Adrenal gland (tissue), 12 donors: ENCODE results near the gene TMEM150C. TPM values are rescaled to one million over a fixed set of nuclear protein-coding genes. Genes with fewer than 3 reads are reported as not detected.

Experiments
- DNase-seq, 7 donors: peaks; one replicate each; pipeline ENCODE4 v3.0.0-alpha.2; 2019 to 2020
- H3K27ac ChIP-seq, 5 donors: fragments of 200-600 bp; sonication (generic) in 4 of 5; 1 replicate in 3 of 5; 2 replicates in 2 of 5; pipeline versions ENCODE4 v1.5.1 to v1.8.0; 2016 to 2020; ENCODE audit warnings: mild to moderate bottlenecking in 1 of 5
- H3K27me3 ChIP-seq: fragments of 200-600 bp; 2 replicates; pipeline ENCODE4 v1.8.0; 2021
- H3K36me3 ChIP-seq, 2 donors: fragments of 200-600 bp; replicated peaks in 1 of 2; 1 replicate in 1 of 2; 2 replicates in 1 of 2; pipeline versions ENCODE4 v1.5.1 to v1.8.0; 2018 to 2022
- H3K4me1 ChIP-seq, 2 donors: fragments of 200-600 bp; replicated peaks in 1 of 2; 1 replicate in 1 of 2; 2 replicates in 1 of 2; pipeline versions ENCODE4 v1.5.1 to v1.8.0; 2018 to 2021
- H3K4me3 ChIP-seq, 4 donors: fragments of 200-600 bp; sonication (generic) in 3 of 4; one replicate each; pipeline ENCODE4 v1.5.1; 2016 to 2018
- H3K9me3 ChIP-seq, 3 donors: fragments of 200-600 bp; sonication (generic) in 1 of 3; replicated peaks in 1 of 3; 1 replicate in 2 of 3; 2 replicates in 1 of 3; pipeline versions ENCODE4 v1.5.1 to v1.8.0; 2016 to 2021
- POLR2A ChIP-seq, 2 donors: fragments of 450-650 bp; IDR thresholded peaks; one replicate each; pipeline ENCODE4 v1.6.1; 2017; ENCODE audit warnings: antibody characterized with exemption in 2 of 2, mild to moderate bottlenecking in 2 of 2, moderate library complexity in 1 of 2
- WGBS, 4 donors: extraction: QIAGEN DNeasy Blood & Tissue Kit in 2 of 4; methylation state at CpG; one replicate each; pipeline versions ENCODE4 v1.1.5 to v1.1.7; 2013 to 2017; 5-methylcytosine and 5-hydroxymethylcytosine counted together
- intact Hi-C, 2 donors: fragments of 100-400 bp; cut with DNase I; formaldehyde crosslinking; loops; one replicate each; pipeline versions ENCODE4 v1.14.1 to v1.15.0; 2022 to 2023
- polyA plus RNA-seq, 3 donors: library from polyadenylated mRNA; stranded (reverse); fragments of 200-250 nt in 2 of 3; fragments of 350-450 nt in 1 of 3; fragmentation: Illumina TruSeq in 1 of 3; extraction: RNeasy Lipid Tissue Mini Kit (QIAGEN cat#74804) in 1 of 3; gene quantifications; one replicate each; pipeline ENCODE4 v1.2.3, GENCODE V29; 2013 to 2014
- total RNA-seq, 9 donors: library from RNA; depleted of rRNA in 4 of 9; stranded (reverse); fragments of >200 nt in 4 of 9; fragments of 120-200 nt in 1 of 9; fragmentation: NEBNext Ultra II Directional in 1 of 9; extraction: Animal tissue kit (Norgen Biotek cat#: 25700) in 1 of 9; gene quantifications; one replicate each; pipeline versions ENCODE4 v1.1.0 to v1.2.4, GENCODE V29; 2013 to 2023
- TF ChIP-seq, protein P1 (sequence below), 6 experiments: fragments of 450-650 bp in 4 of 6; fragments of 200-600 bp in 2 of 6; sonication (generic) in 1 of 6; IDR thresholded peaks; 1 replicate in 5 of 6; 2 replicates in 1 of 6; pipeline versions ENCODE4 v1.5.1 to v1.8.0; 2016 to 2021; ENCODE audit warnings: antibody characterized with exemption in 6 of 6, mild to moderate bottlenecking in 2 of 6, moderate library complexity in 1 of 6
- donor health status: healthy with polysubstance abuse.
- donor health status: Bipolar disorder and iron deficiency.
- donor health status: DM: yes; HTN: yes; CAD: no.
- donor health status: DM: no; HTN: no; CAD: no.
- donor health status: DM: no; HTN: no; CAD: no.
- donor health status: DM: yes; HTN: yes; CAD: no.

TMEM150C gene
- total and polyA plus RNA-seq, 12 donors: 8.0 to 254 (median 76.0) TPM

DNA sequence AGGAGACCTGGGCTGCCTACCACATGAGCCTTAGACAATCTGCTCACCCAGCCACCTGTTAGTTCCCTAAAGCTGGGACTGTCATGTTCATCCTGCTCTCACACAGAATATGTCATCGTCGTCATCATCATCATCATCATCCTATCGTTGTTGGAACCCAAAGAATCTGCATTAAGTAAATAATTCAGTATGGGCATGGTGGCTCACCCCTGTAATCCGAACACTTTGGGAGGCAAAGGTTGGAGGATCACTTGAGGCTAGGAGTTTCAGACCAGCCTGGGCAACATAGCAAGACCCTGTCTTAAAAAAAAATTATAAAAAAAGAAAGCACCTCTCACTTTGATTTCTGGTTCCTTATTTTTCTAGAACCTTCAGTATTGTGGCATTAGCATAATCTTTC is 125.0 kb downstream of the TMEM150C start:
- no peak overlapping the region for H3K27ac ChIP-seq
- TF ChIP-seq POLR2A (IDR thresholded peaks at IDR 0.05): no peak
- TF ChIP-seq, protein P1, sequence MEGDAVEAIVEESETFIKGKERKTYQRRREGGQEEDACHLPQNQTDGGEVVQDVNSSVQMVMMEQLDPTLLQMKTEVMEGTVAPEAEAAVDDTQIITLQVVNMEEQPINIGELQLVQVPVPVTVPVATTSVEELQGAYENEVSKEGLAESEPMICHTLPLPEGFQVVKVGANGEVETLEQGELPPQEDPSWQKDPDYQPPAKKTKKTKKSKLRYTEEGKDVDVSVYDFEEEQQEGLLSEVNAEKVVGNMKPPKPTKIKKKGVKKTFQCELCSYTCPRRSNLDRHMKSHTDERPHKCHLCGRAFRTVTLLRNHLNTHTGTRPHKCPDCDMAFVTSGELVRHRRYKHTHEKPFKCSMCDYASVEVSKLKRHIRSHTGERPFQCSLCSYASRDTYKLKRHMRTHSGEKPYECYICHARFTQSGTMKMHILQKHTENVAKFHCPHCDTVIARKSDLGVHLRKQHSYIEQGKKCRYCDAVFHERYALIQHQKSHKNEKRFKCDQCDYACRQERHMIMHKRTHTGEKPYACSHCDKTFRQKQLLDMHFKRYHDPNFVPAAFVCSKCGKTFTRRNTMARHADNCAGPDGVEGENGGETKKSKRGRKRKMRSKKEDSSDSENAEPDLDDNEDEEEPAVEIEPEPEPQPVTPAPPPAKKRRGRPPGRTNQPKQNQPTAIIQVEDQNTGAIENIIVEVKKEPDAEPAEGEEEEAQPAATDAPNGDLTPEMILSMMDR (IDR thresholded peaks at IDR 0.05): no peak
- H3K9me3 ChIP-seq: no peaks in the 10 kb centered on the region
- no peaks in the 10 kb centered on the region for H3K36me3 ChIP-seq
- no peak for DNase-seq
- intact Hi-C loops: no loop called here
- no peaks in the 10 kb centered on the region for H3K4me1 ChIP-seq
- WGBS, 4 donors: 95 to 97% (median 97%) methylated on average over 4 of the region's 4 CpGs
- no peaks in the 10 kb centered on the region for H3K27me3 ChIP-seq
- H3K4me3 ChIP-seq: no peak overlapping the region

DNA sequence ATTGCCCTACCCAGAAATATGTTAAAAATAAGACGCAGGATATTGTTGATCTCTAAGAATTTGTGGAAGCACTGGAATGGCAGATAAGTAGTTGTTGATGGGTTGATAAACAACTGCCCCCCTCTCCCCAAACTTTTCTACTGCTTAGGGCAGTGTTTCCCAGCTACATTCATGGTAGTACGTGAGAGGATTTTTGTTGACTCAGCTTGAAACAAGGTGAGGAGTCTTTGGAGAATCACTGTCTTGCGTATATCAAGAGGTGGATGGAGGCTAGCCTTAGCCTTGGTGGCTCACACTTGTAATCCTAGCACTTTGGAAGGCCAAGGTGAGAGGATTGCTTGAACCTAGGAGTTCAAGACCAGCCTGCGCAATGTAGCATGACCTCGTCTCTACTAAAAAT is 125.7 kb downstream of the TMEM150C start:
- H3K4me3 ChIP-seq: no peak overlapping the region
- no peak for DNase-seq
- WGBS, 4 donors: 87 to 96% (median 94%) methylated on average over 5 of the region's 5 CpGs
- no peaks in the 10 kb centered on the region for H3K36me3 ChIP-seq
- no peaks in the 10 kb centered on the region for H3K9me3 ChIP-seq
- peaks cover 0 to 5% of the 10 kb centered on the region in 2 donors for H3K4me1 ChIP-seq
- TF ChIP-seq POLR2A (IDR thresholded peaks at IDR 0.05): no peak
- TF ChIP-seq, protein P1 (IDR thresholded peaks at IDR 0.05): no peak
- intact Hi-C loops: no loop called here
- no peaks in the 10 kb centered on the region for H3K27me3 ChIP-seq
- H3K27ac ChIP-seq: no peak overlapping the region

DNA sequence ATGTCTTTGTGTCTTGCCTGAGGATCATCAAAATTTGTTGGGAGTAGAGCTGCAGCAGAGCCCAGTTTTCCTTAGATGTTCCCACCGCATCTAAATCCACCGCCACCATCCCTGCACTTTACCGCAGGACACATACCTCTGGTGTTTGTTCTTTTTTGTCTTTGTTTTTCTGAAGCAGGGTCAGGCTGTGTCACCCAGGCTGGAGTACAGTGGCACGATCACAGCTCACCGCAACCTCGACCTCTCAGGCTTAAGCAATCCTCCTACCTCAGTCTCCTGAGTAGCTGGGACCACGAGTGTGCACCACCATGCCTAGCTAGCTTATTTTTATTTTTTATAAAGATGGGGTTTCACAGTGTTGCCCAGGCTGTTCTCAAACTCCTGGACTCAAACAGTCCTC is 126.8 kb downstream of the TMEM150C start:
- Histone ChIP-seq H3K36me3 (no peaks in the 10 kb centered on the region), H3K27me3 (no peaks in the 10 kb centered on the region), H3K9me3 (no peaks in the 10 kb centered on the region), H3K4me3 (no peak overlapping the region), H3K27ac (no peak overlapping the region), H3K4me1 (peaks cover 0 to 7% of the 10 kb centered on the region in 2 donors)
- 93 to 96% (median 93%) methylated on average over 7 of the region's 7 CpGs for WGBS, 4 donors
- no peak for DNase-seq
- intact Hi-C loops: no loop called here
- TF ChIP-seq, protein P1 (IDR thresholded peaks at IDR 0.05): no peak
- TF ChIP-seq POLR2A (IDR thresholded peaks at IDR 0.05): no peak

DNA sequence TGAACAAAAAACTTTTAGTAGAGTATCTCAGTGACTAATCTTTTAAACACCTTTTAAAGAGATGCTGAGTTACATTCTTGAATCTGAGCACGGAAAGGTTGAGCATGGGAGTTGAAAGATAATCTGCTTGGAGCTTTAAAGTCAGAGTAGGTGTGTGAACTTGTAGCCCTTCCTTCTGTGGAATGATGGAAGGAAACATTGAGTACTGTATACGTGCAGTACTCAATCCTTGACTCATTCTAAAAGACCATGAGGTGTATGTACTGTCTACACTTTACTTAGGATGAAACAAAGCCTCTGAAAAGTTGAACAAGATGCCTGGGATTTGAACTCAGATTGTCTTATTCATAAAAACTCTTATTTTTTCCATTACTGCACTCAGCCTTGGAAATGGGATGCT is 128.0 kb downstream of the TMEM150C start:
- no peak for DNase-seq
- H3K4me1 ChIP-seq: peaks cover 0 to 7% of the 10 kb centered on the region in 2 donors
- H3K27ac ChIP-seq: no peak overlapping the region
- no peak overlapping the region for H3K4me3 ChIP-seq
- no peaks in the 10 kb centered on the region for H3K9me3 ChIP-seq
- H3K36me3 ChIP-seq: no peaks in the 10 kb centered on the region
- 83 to 91% (median 90%) methylated on average over 2 of the region's 2 CpGs for WGBS, 4 donors
- no peak for TF ChIP-seq POLR2A (IDR thresholded peaks at IDR 0.05)
- TF ChIP-seq, protein P1 (IDR thresholded peaks at IDR 0.05): no peak
- H3K27me3 ChIP-seq: no peaks in the 10 kb centered on the region
- intact Hi-C loops: no loop called here

Other genes with a start within 250 kb of the TMEM150C start
- 100 to 1,000 TPM in 4 of 9 donors, 10 to 100 TPM in 5; 32.2 to 158 (median 64.3) TPM for gene HNRNPD, start 188.0 kb downstream of the TMEM150C start, total RNA-seq
- gene HNRNPD, start 188.0 kb downstream of the TMEM150C start, polyA plus RNA-seq: 100 to 1,000 TPM; 117 to 430 (median 138) TPM
- gene HNRNPDL, start 131.5 kb downstream of the TMEM150C start, total RNA-seq: 100 to 1,000 TPM in 7 of 9 donors, 10 to 100 TPM in 2; 76.2 to 272 (median 157) TPM
- 100 to 1,000 TPM; 203 to 285 (median 205) TPM for gene HNRNPDL, start 131.5 kb downstream of the TMEM150C start, polyA plus RNA-seq
- gene ENOPH1, start 131.4 kb downstream of the TMEM150C start, total RNA-seq: 10 to 100 TPM; 22.7 to 47.4 (median 29.9) TPM
- gene ENOPH1, start 131.4 kb downstream of the TMEM150C start, polyA plus RNA-seq: 10 to 100 TPM; 44.4 to 65.7 (median 44.6) TPM
- 100 to 1,000 TPM in 8 of 9 donors, 10 to 100 TPM in 1; 85.9 to 585 (median 384) TPM for gene SCD5, start 236.8 kb upstream of the TMEM150C start, total RNA-seq
- gene SCD5, start 236.8 kb upstream of the TMEM150C start, polyA plus RNA-seq: 100 to 1,000 TPM in 1 of 3 donors, 10 to 100 TPM in 2; 88.1 to 164 (median 96.2) TPM